CD4-positive, alpha-beta T cell (primary cell): ENCODE results near the gene ARMC9. TPM values are rescaled to one million over a fixed set of nuclear protein-coding genes. Genes with fewer than 3 reads are reported as not detected.

Source experiments
- ATAC-seq: fragments of 200-7000 bp; cut with Tn5 transposase; one replicate; pipeline ENCODE4 v1.10.0; 2022; ENCODE audit warnings: mild to moderate bottlenecking; ENCODE audit not compliant: poor library complexity
- CTCF ChIA-PET: fragments of 350-600 bp; sonication (Branson Sonifier 250); formaldehyde crosslinking; loops from one replicate; lab custom pipeline; 2021; ENCODE audit warnings: antibody characterized with exemption, inconsistent platforms; lab: Charles Lee
- POLR2A ChIA-PET: fragments of 350-600 bp; sonication (Branson Sonifier 250); formaldehyde crosslinking; loops from one replicate; lab custom pipeline; 2021; ENCODE audit warnings: antibody characterized with exemption, inconsistent platforms; lab: Charles Lee
- DNase-seq, 14 experiments: peaks; one replicate each; pipeline ENCODE4 v3.0.0-alpha.2; 2013 to 2020; ENCODE audit warnings: mixed read lengths in 2 of 14
- H3K27ac ChIP-seq, 2 donors: one replicate each; pipeline versions ENCODE4 v1.5.1 to v1.7.0; 2013; ENCODE audit warnings: low read length in 2 of 2, low read depth in 1 of 2, mild to moderate bottlenecking in 1 of 2
- H3K27me3 ChIP-seq, 2 experiments: 1 replicate in 1 of 2; 2 replicates in 1 of 2; pipeline versions ENCODE4 v1.6.1 to v1.7.0; 2013; ENCODE audit warnings: low read length in 2 of 2, control low read depth in 1 of 2, mild to moderate bottlenecking in 1 of 2, moderate library complexity in 1 of 2; ENCODE audit not compliant: insufficient read depth in 2 of 2, control insufficient read depth in 1 of 2
- H3K36me3 ChIP-seq: one replicate; pipeline ENCODE4 v1.6.1; 2013; ENCODE audit warnings: low read length, control low read depth; ENCODE audit not compliant: insufficient read depth
- H3K4me1 ChIP-seq: one replicate; pipeline ENCODE4 v1.6.1; 2013; ENCODE audit warnings: low read length, control low read depth; ENCODE audit not compliant: insufficient read depth
- H3K4me3 ChIP-seq: one replicate; pipeline ENCODE4 v1.5.1; 2013; ENCODE audit warnings: mild to moderate bottlenecking, low read length, moderate library complexity
- H3K9me3 ChIP-seq, 2 experiments: 1 replicate in 1 of 2; 2 replicates in 1 of 2; pipeline versions ENCODE4 v1.6.1 to v1.7.0; 2013; ENCODE audit warnings: low read length in 2 of 2, mild to moderate bottlenecking in 2 of 2, control low read depth in 1 of 2, moderate library complexity in 1 of 2; ENCODE audit not compliant: control insufficient read depth in 1 of 2, insufficient read depth in 1 of 2
- H3K27ac Mint-ChIP-seq: one replicate; pipeline ENCODE4 v1.8.0; 2020; ENCODE audit warnings: mixed read lengths
- H3K27me3 Mint-ChIP-seq: one replicate; pipeline ENCODE4 v1.8.0; 2021; ENCODE audit warnings: mixed read lengths
- H3K36me3 Mint-ChIP-seq: one replicate; pipeline ENCODE4 v1.8.0; 2021; ENCODE audit warnings: low read depth, mixed read lengths
- H3K4me1 Mint-ChIP-seq: one replicate; pipeline ENCODE4 v1.8.0; 2021; ENCODE audit warnings: low read depth, mixed read lengths
- H3K4me3 Mint-ChIP-seq: one replicate; pipeline ENCODE4 v1.8.0; 2020; ENCODE audit warnings: mild to moderate bottlenecking, mixed read lengths
- H3K9me3 Mint-ChIP-seq: one replicate; pipeline ENCODE4 v1.8.0; 2020; ENCODE audit warnings: mixed read lengths
- CTCF ChIP-seq: fragments of 200-600 bp; IDR thresholded peaks from one replicate; pipeline ENCODE4 v1.8.0; 2022; ENCODE audit warnings: antibody characterized with exemption, mild to moderate bottlenecking
- intact Hi-C, 2 experiments: fragments of 100-400 bp; cut with DNase I in 1 of 2; cut with micrococcal nuclease in 1 of 2; formaldehyde crosslinking; loops; one replicate each; pipeline versions ENCODE4 v1.15.1 to v1.9.0; 2023 to 2025; cut with DNase I, micrococcal nuclease
- total RNA-seq, 174 experiments: library from RNA in 2 of 174; stranded (reverse) in 2 of 174; gene quantifications; one replicate each; pipeline ENCODE4 v1.2.3 and lab custom pipeline; 2021 to 2026

Gene ARMC9
- total RNA-seq, 2 experiments from 2014 or later: 0.16 to 0.42 TPM

GRCh38 chr2:231393149-231394131, 195.0 kb downstream of the ARMC9 start:
- H3K9me3 Mint-ChIP-seq: no peaks in the 10 kb centered on the region
- H3K36me3 Mint-ChIP-seq: no peaks in the 10 kb centered on the region
- no peak overlapping the region for H3K27ac Mint-ChIP-seq
- peaks cover 26 to 28% of the 10 kb centered on the region in 2 experiments for H3K27me3 ChIP-seq
- no peak for TF ChIP-seq CTCF
- H3K4me3 ChIP-seq: no peak overlapping the region
- intact Hi-C loops: no loop called here
- H3K27me3 Mint-ChIP-seq: peaks cover 55% of the 10 kb centered on the region
- ChIA-PET POLR2A (interaction anchor here (0.7 kb wide), 1 partner anchor 294 kb away, joined by 6 read pairs; no protein-coding TSS in a partner anchor), CTCF (no interaction called here)
- no peak overlapping the region for H3K4me3 Mint-ChIP-seq
- no peaks in the 10 kb centered on the region for H3K36me3 ChIP-seq
- peaks cover 11% of the 10 kb centered on the region for H3K4me1 ChIP-seq
- H3K9me3 ChIP-seq: peaks cover 0 to 2% of the 10 kb centered on the region in 2 experiments
- peak overlapping the region in 1 of 2 donors; percentile 1 for H3K27ac ChIP-seq
- ATAC-seq: no peak
- DNase-seq: peak in 3 of 14 experiments; percentile 32 to 47 (median 47)
- H3K4me1 Mint-ChIP-seq: peaks cover 11% of the 10 kb centered on the region

- no peak for TF ChIP-seq CTCF
- CTCF ChIA-PET: no interaction called here
- Histone ChIP-seq H3K4me1 (peaks cover 11% of the 10 kb centered on the region), H3K4me3 (no peak overlapping the region), H3K27ac (peak overlapping the region in 1 of 2 donors; percentile 1), H3K27me3 (peaks cover 26 to 28% of the 10 kb centered on the region in 2 experiments), H3K9me3 (no peaks in the 10 kb centered on the region), H3K36me3 (no peaks in the 10 kb centered on the region)
- POLR2A ChIA-PET: no interaction called here
- Mint-ChIP-seq H3K27me3 (peaks cover 58% of the 10 kb centered on the region), H3K4me3 (peak overlapping the region; percentile 20), H3K36me3 (no peaks in the 10 kb centered on the region), H3K27ac (no peak overlapping the region), H3K4me1 (peaks cover 11% of the 10 kb centered on the region), H3K9me3 (no peaks in the 10 kb centered on the region)
- intact Hi-C loops: no loop called here
- DNase-seq (no peak), ATAC-seq (no peak)
These were observed 196.0 kb downstream of the ARMC9 start for GRCh38 chr2:231394211-231395141.
